ENCODE results near the gene COX6B2.
"Not testable (repeated sequence)": the region's sequence is repeated elsewhere in the genome, so short reads cannot be mapped to it uniquely, and the experiment has no call there.

The COX6B2 gene

GRCh38 chr19:55354698-55355212 lies at the start of gene COX6B2:
TSS of gene COX6B2 (minus strand) at chr19:55354719. CDS start at chr19:55354521, 198 bp downstream.
- Histone ChIP-seq H3K9ac (ENCODE audit: low read depth, low read length) (peak within 1 kb of the TSS; percentile 80), H3K36me3 (ENCODE audit: insufficient read depth, low read length) (no peaks in the 10 kb centered on the region), H3K4me1 (ENCODE audit: insufficient read depth, low read length) (peaks cover 12% of the 10 kb centered on the region; the same call in 1 of the 2 replicates), H3K9me3 (ENCODE audit: control insufficient read depth, insufficient read depth, low read length) (no peaks in the 10 kb centered on the region)

GRCh38 chr19:55402509-55402908 lies 48.0 kb upstream of the COX6B2 start:
- H3K9ac ChIP-seq (ENCODE audit: low read depth, low read length) = no peak overlapping the region
- no peaks in the 10 kb centered on the region for H3K9me3 ChIP-seq (ENCODE audit: control insufficient read depth, insufficient read depth, low read length)
- H3K36me3 ChIP-seq (ENCODE audit: insufficient read depth, low read length) = peaks cover 46% of the 10 kb centered on the region
- H3K4me1 ChIP-seq (ENCODE audit: insufficient read depth, low read length) = peaks cover 10% of the 10 kb centered on the region; the same call in 1 of the 2 replicates

- H3K36me3 ChIP-seq (ENCODE audit: insufficient read depth, low read length) = peaks cover 42% of the 10 kb centered on the region
- H3K9ac ChIP-seq (ENCODE audit: low read depth, low read length); H3K4me1 ChIP-seq (ENCODE audit: insufficient read depth, low read length); H3K9me3 ChIP-seq (ENCODE audit: control insufficient read depth, insufficient read depth, low read length): not testable (repeated sequence)
These were observed 46.9 kb upstream of the COX6B2 start for GRCh38 chr19:55401390-55401789.

GRCh38 chr19:55400281-55401087 lies 46.0 kb upstream of the COX6B2 start:
- Histone ChIP-seq H3K9ac (ENCODE audit: low read depth, low read length) (no peak overlapping the region), H3K4me1 (ENCODE audit: insufficient read depth, low read length) (peaks cover under 1% of the 10 kb centered on the region; the same call in 1 of the 2 replicates), H3K36me3 (ENCODE audit: insufficient read depth, low read length) (peaks cover 33% of the 10 kb centered on the region), H3K9me3 (ENCODE audit: control insufficient read depth, insufficient read depth, low read length) (no peaks in the 10 kb centered on the region)

DNA sequence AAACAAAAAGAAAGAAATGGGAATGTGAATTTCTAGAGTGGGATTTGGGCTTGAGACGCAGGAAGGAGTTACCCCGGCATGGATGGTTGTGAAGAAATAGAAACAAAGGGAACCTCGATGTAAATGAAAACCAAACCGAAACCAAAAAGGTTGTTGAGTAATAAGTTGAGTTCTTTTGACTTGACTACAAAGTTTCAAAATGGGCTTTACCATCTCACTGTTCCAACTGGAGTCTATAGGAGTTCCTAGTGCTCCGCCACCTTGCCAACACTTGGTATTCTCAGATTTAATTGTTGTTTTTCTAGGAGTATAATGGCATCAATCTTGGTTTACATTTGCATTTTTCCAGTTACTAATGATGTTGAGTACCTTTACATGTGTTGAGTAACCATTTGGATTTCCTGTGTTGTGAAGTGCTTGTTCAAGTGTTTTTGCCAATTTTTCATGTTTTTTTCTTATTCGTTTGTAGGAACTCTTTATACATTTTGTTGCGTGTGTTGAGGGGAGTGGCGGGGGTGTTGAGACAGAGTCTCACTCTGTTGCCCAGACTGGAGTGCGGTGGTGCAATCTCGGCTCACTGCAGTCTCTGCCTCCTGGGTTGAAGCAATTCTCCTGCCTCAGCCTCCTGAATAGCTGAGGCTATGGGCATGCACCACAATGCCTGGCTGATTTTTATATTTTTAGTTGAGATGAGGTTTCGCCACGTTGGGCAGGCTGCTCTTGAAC lies 43.8 kb upstream of the COX6B2 start:
- Histone ChIP-seq H3K9ac (ENCODE audit: low read depth, low read length) (no peak overlapping the region), H3K9me3 (ENCODE audit: control insufficient read depth, insufficient read depth, low read length) (no peaks in the 10 kb centered on the region), H3K4me1 (ENCODE audit: insufficient read depth, low read length) (peaks cover under 1% of the 10 kb centered on the region; the same call in 1 of the 2 replicates), H3K36me3 (ENCODE audit: insufficient read depth, low read length) (peaks cover 21% of the 10 kb centered on the region)

- Histone ChIP-seq H3K36me3 (ENCODE audit: insufficient read depth, low read length) (peaks cover 4% of the 10 kb centered on the region; the same call in 1 of the 2 replicates), H3K9me3 (ENCODE audit: control insufficient read depth, insufficient read depth, low read length) (no peaks in the 10 kb centered on the region), H3K9ac (ENCODE audit: low read depth, low read length) (no peak overlapping the region; the same call in none of the 2 replicates), H3K4me1 (ENCODE audit: insufficient read depth, low read length) (peaks cover 19% of the 10 kb centered on the region)
These were observed 38.6 kb upstream of the COX6B2 start for GRCh38 chr19:55392820-55393761.

- H3K4me1 ChIP-seq (ENCODE audit: insufficient read depth, low read length) = peaks cover 24% of the 10 kb centered on the region
- no peak overlapping the region; the same call in 1 of the 2 replicates for H3K9ac ChIP-seq (ENCODE audit: low read depth, low read length)
- no peaks in the 10 kb centered on the region for H3K9me3 ChIP-seq (ENCODE audit: control insufficient read depth, insufficient read depth, low read length)
- peaks cover 5% of the 10 kb centered on the region for H3K36me3 ChIP-seq (ENCODE audit: insufficient read depth, low read length)
These were observed 37.4 kb upstream of the COX6B2 start for GRCh38 chr19:55391702-55392615.

GRCh38 chr19:55391191-55391670 lies 36.7 kb upstream of the COX6B2 start:
- H3K4me1 ChIP-seq (ENCODE audit: insufficient read depth, low read length) = peaks cover 24% of the 10 kb centered on the region
- no peaks in the 10 kb centered on the region for H3K9me3 ChIP-seq (ENCODE audit: control insufficient read depth, insufficient read depth, low read length)
- no peak overlapping the region for H3K9ac ChIP-seq (ENCODE audit: low read depth, low read length)
- peaks cover 12% of the 10 kb centered on the region for H3K36me3 ChIP-seq (ENCODE audit: insufficient read depth, low read length)

GRCh38 chr19:55390461-55390880 lies 36.0 kb upstream of the COX6B2 start:
- no peaks in the 10 kb centered on the region for H3K9me3 ChIP-seq (ENCODE audit: control insufficient read depth, insufficient read depth, low read length)
- peaks cover 24% of the 10 kb centered on the region for H3K4me1 ChIP-seq (ENCODE audit: insufficient read depth, low read length)
- no peak overlapping the region for H3K9ac ChIP-seq (ENCODE audit: low read depth, low read length)
- H3K36me3 ChIP-seq (ENCODE audit: insufficient read depth, low read length) = peaks cover 12% of the 10 kb centered on the region

DNA sequence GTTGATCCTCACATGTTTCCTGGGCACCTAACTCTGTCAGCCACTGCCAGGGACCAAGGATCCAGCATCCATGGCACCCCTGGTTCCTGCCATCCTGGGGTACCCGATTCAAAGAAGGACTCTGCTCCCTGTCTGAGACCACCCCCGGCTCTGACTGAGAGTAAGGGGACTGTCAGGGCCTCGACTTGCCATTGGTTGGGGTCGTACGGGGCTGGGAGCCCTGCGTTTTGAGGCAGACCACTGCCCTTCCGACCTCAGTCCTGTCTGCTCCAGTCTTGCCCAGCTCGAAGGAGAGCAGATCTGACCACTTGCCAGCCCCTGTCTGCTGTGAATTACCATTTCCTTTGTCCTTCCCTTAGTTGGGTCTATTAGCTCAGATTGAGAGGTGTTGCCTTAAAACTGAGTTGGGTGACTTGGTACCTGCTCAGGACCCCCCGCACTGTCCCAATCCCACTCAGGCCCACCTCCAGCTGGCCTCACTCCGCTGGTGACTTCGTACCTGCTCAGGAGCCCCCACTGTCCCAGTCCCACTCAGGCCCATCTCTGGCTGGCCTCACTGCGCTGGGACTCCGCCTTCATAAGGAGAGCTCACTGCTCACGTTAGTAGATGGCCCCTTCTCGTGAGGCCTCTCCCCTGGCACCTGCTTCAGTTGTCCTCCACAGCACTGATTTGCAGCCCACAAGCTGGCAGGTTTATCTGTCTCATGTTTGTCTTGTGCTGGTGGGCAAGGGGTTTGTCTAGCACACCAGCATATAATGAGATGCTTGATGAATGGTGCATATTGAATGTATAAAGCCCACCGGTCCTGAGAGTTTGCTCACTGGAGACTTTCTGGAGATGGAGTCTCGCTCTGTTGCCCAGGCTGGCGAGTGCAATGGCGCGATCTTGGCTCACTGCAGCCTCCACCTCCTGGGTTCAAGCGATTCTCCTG lies 35.1 kb upstream of the COX6B2 start:
- H3K4me1 ChIP-seq (ENCODE audit: insufficient read depth, low read length) = peaks cover 24% of the 10 kb centered on the region
- no peak overlapping the region for H3K9ac ChIP-seq (ENCODE audit: low read depth, low read length)
- H3K36me3 ChIP-seq (ENCODE audit: insufficient read depth, low read length) = peaks cover 12% of the 10 kb centered on the region
- no peaks in the 10 kb centered on the region for H3K9me3 ChIP-seq (ENCODE audit: control insufficient read depth, insufficient read depth, low read length)

DNA sequence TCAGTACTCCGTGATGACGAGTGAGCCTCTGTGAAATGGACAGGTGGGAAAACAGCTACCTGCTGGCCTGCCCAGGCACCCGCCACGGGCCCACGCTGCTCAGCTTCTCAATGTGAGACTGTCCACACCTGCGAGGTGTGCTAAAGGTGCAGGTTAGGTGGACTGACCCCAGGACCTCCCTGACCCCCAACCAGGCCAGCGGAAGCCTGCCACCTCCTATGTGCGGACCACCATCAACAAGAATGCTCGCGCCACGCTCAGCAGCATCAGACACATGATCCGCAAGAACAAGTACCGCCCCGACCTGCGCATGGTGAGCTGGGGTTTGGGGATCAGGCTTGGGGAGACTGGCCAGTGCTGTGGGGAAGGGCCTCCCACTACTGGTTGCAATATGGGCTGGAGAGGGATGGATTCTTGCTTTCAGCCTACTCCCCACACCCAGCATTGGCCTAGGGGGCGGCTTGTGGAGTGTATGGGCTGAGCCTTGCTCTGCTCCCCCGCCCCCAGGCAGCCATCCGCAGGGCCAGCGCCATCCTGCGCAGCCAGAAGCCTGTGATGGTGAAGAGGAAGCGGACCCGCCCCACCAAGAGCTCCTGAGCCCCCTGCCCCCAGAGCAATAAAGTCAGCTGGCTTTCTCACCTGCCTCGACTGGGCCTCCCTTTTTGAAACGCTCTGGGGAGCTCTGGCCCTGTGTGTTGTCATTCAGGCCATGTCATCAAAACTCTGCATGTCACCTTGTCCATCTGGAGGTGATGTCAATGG lies 33.4 kb upstream of the COX6B2 start:
- Histone ChIP-seq H3K9me3 (ENCODE audit: control insufficient read depth, insufficient read depth, low read length) (no peaks in the 10 kb centered on the region), H3K36me3 (ENCODE audit: insufficient read depth, low read length) (peaks cover 12% of the 10 kb centered on the region), H3K9ac (ENCODE audit: low read depth, low read length) (no peak overlapping the region), H3K4me1 (ENCODE audit: insufficient read depth, low read length) (peaks cover 21% of the 10 kb centered on the region)

All from ES-I3 (cell line).